Stomach smooth muscle (tissue), 2 donors: Measurements from ENCODE around the gene TIMM50.

ENCODE experiments used
- H3K27ac ChIP-seq: one replicate; pipeline ENCODE4 v1.7.0; 2013; ENCODE audit warnings: mild to moderate bottlenecking, low read length, inconsistent platforms
- H3K27me3 ChIP-seq, 2 donors: one replicate each; pipeline ENCODE4 v1.7.0; 2013; ENCODE audit warnings: low read length in 2 of 2; ENCODE audit not compliant: insufficient read depth in 2 of 2, control insufficient read depth in 1 of 2
- H3K36me3 ChIP-seq, 2 donors: one replicate each; pipeline ENCODE4 v1.7.0; 2013; ENCODE audit warnings: low read length in 2 of 2; ENCODE audit not compliant: control insufficient read depth in 2 of 2, insufficient read depth in 2 of 2
- H3K4me1 ChIP-seq: one replicate; pipeline ENCODE4 v1.7.0; 2013; ENCODE audit warnings: low read length; ENCODE audit not compliant: control insufficient read depth, insufficient read depth
- H3K4me3 ChIP-seq, 2 donors: one replicate each; pipeline ENCODE4 v1.7.0; 2013; ENCODE audit warnings: low read length in 2 of 2
- H3K9ac ChIP-seq, 2 donors: one replicate each; pipeline ENCODE4 v1.7.0; 2013; ENCODE audit warnings: low read length in 2 of 2, mild to moderate bottlenecking in 1 of 2
- H3K9me3 ChIP-seq, 2 donors: one replicate each; pipeline ENCODE4 v1.7.0; 2013; ENCODE audit warnings: low read length in 2 of 2; ENCODE audit not compliant: control insufficient read depth in 2 of 2
- donor health status: healthy.
- donor health status: Pancreatic carcinoma.

Gene TIMM50

GRCh38 chr19:39483141-39483540 lies 2.5 kb downstream of the TIMM50 start:
- Histone ChIP-seq H3K4me3 (no peak overlapping the region), H3K27me3 (no peaks in the 10 kb centered on the region), H3K36me3 (peaks cover 15 to 27% of the 10 kb centered on the region in 2 donors), H3K4me1 (peaks cover 14% of the 10 kb centered on the region), H3K9ac (no peak overlapping the region), H3K27ac (no peak overlapping the region), H3K9me3 (no peaks in the 10 kb centered on the region)

- H3K9ac ChIP-seq: no peak overlapping the region
- H3K4me1 ChIP-seq: no peaks in the 10 kb centered on the region
- no peak overlapping the region for H3K4me3 ChIP-seq
- H3K27me3 ChIP-seq: no peaks in the 10 kb centered on the region
- no peaks in the 10 kb centered on the region for H3K9me3 ChIP-seq
- no peak overlapping the region for H3K27ac ChIP-seq
- peaks cover 35 to 46% of the 10 kb centered on the region in 2 donors for H3K36me3 ChIP-seq
Measured at GRCh38 chr19:39489756-39490155, 9.1 kb downstream of the TIMM50 start.

- Histone ChIP-seq H3K9me3 (no peaks in the 10 kb centered on the region), H3K27ac (no peak overlapping the region), H3K4me3 (no peak overlapping the region), H3K36me3 (peaks cover 24 to 27% of the 10 kb centered on the region in 2 donors), H3K4me1 (no peaks in the 10 kb centered on the region), H3K27me3 (peaks cover 5 to 6% of the 10 kb centered on the region in 2 donors), H3K9ac (no peak overlapping the region)
Measured at GRCh38 chr19:39492225-39492624, 11.6 kb downstream of the TIMM50 start.

GRCh38 chr19:39492788-39493187 lies 12.2 kb downstream of the TIMM50 start:
- H3K4me3 ChIP-seq: no peak overlapping the region
- H3K36me3 ChIP-seq: peaks cover 23 to 27% of the 10 kb centered on the region in 2 donors
- H3K27ac ChIP-seq: no peak overlapping the region
- H3K9ac ChIP-seq: no peak overlapping the region
- peaks cover 7 to 12% of the 10 kb centered on the region in 2 donors for H3K27me3 ChIP-seq
- H3K4me1 ChIP-seq: peaks cover 2% of the 10 kb centered on the region
- H3K9me3 ChIP-seq: no peaks in the 10 kb centered on the region

GRCh38 chr19:39494661-39495060 lies 14.0 kb downstream of the TIMM50 start:
- Histone ChIP-seq H3K4me1 (peaks cover 14% of the 10 kb centered on the region), H3K27me3 (peaks cover 20 to 30% of the 10 kb centered on the region in 2 donors), H3K9ac (no peak overlapping the region), H3K36me3 (peaks cover 6 to 11% of the 10 kb centered on the region in 2 donors), H3K4me3 (no peak overlapping the region), H3K27ac (no peak overlapping the region), H3K9me3 (no peaks in the 10 kb centered on the region)

- peaks cover 30 to 40% of the 10 kb centered on the region in 2 donors for H3K27me3 ChIP-seq
- peaks cover 0 to 3% of the 10 kb centered on the region in 2 donors for H3K36me3 ChIP-seq
Measured at GRCh38 chr19:39496063-39496462, 15.4 kb downstream of the TIMM50 start.

GRCh38 chr19:39497701-39497995 lies 17.0 kb downstream of the TIMM50 start:
- H3K36me3 ChIP-seq: no peaks in the 10 kb centered on the region
- H3K9me3 ChIP-seq: no peaks in the 10 kb centered on the region
- peaks cover 33 to 43% of the 10 kb centered on the region in 2 donors for H3K27me3 ChIP-seq
- H3K4me3 ChIP-seq: peak overlapping the region in 1 of 2 donors; percentile 52
- H3K9ac ChIP-seq: no peak overlapping the region
- no peak overlapping the region for H3K27ac ChIP-seq
- H3K4me1 ChIP-seq: peaks cover 15% of the 10 kb centered on the region

More at GRCh38 chr19:39496063-39496462, 15.4 kb downstream of the TIMM50 start:
- Histone ChIP-seq H3K27ac (no peak overlapping the region), H3K9ac (no peak overlapping the region), H3K4me3 (no peak overlapping the region), H3K4me1 (peaks cover 14% of the 10 kb centered on the region), H3K9me3 (no peaks in the 10 kb centered on the region)

- H3K27ac ChIP-seq: no peak overlapping the region
- H3K9ac ChIP-seq: peak overlapping the region in 1 of 2 donors; percentile 47
- H3K4me3 ChIP-seq: peak overlapping the region in 1 of 2 donors; percentile 52
- H3K4me1 ChIP-seq: peaks cover 20% of the 10 kb centered on the region
- H3K36me3 ChIP-seq: no peaks in the 10 kb centered on the region
- H3K27me3 ChIP-seq: peaks cover 36 to 47% of the 10 kb centered on the region in 2 donors
- H3K9me3 ChIP-seq: no peaks in the 10 kb centered on the region
Measured at GRCh38 chr19:39497996-39498797, 17.6 kb downstream of the TIMM50 start.

- peaks cover 44 to 55% of the 10 kb centered on the region in 2 donors for H3K27me3 ChIP-seq
- H3K4me1 ChIP-seq: peaks cover 20% of the 10 kb centered on the region
- peak within 1 kb of the TSS in 1 of 2 donors; percentile 52 for H3K4me3 ChIP-seq
- no peaks in the 10 kb centered on the region for H3K9me3 ChIP-seq
- H3K27ac ChIP-seq: no peak within 1 kb of the TSS
- H3K36me3 ChIP-seq: no peaks in the 10 kb centered on the region
- H3K9ac ChIP-seq: peak within 1 kb of the TSS in 1 of 2 donors; percentile 47
Measured at GRCh38 chr19:39498798-39499642, 18.4 kb downstream of the TIMM50 start, which contains the start of gene DLL3. Gene DLL3 (plus strand): TSS chr19:39498947. CDS start chr19:39498975, 28 bp downstream.

GRCh38 chr19:39499932-39500331 lies 19.3 kb downstream of the TIMM50 start:
- Histone ChIP-seq H3K27ac (no peak overlapping the region), H3K4me1 (peaks cover 20% of the 10 kb centered on the region), H3K4me3 (no peak overlapping the region), H3K27me3 (peaks cover 53 to 64% of the 10 kb centered on the region in 2 donors), H3K9ac (no peak overlapping the region), H3K36me3 (no peaks in the 10 kb centered on the region), H3K9me3 (no peaks in the 10 kb centered on the region)
